Endothelial cell of umbilical vein (primary cell): ENCODE measurements around the gene CACNG4. TPM values are rescaled to one million over a fixed set of nuclear protein-coding genes. Genes with fewer than 3 reads are reported as not detected.

Experiments used
- BruUV-seq: library from RNA; stranded (reverse); fragments of 400-500 nt; replicated peaks from 2 replicates; lab custom pipeline; 2021; lab: Mats Ljungman, UMichigan
- CTCF ChIA-PET: fragments of 300-600, 350-600 bp; sonication (Branson Sonifier 250); formaldehyde crosslinking; loops from one replicate; lab custom pipeline; 2021; ENCODE audit warnings: antibody characterized with exemption, inconsistent platforms; lab: Charles Lee
- POLR2A ChIA-PET: fragments of 300-600, 350-600 bp; sonication (Branson Sonifier 250); formaldehyde crosslinking; loops from one replicate; lab custom pipeline; 2021; ENCODE audit warnings: antibody characterized with exemption, inconsistent platforms; lab: Charles Lee
- DNase-seq: peaks from one replicate; pipeline ENCODE4 v3.0.0-alpha.2; 2011; ENCODE audit warnings: low read depth, low spot score
- FAIRE-seq: peaks from 2 replicates; lab custom pipeline; 2011; peaks lifted over from hg19 to GRCh38; lab: Jason Lieb, UNC
- H2AFZ ChIP-seq: 2 replicates; pipeline ENCODE4 v1.6.0; 2012; ENCODE audit warnings: low read depth, low read length, control low read depth, inconsistent platforms
- H3K27ac ChIP-seq: 2 replicates; pipeline ENCODE4 v1.5.1; 2011; ENCODE audit warnings: low read depth, mild to moderate bottlenecking, control low read depth, low read length, moderate library complexity; ENCODE audit not compliant: insufficient read depth
- H3K27me3 ChIP-seq, 2 experiments: 2 replicates each; pipeline versions ENCODE4 v1.6.0 to v1.6.1; 2011; ENCODE audit warnings: low read length in 2 of 2, mixed read lengths in 1 of 2; ENCODE audit not compliant: control insufficient read depth in 2 of 2, insufficient read depth in 2 of 2
- H3K36me3 ChIP-seq, 2 experiments: 2 replicates in 1 of 2; 3 replicates in 1 of 2; pipeline ENCODE4 v1.5.1; 2011; ENCODE audit warnings: low read length in 2 of 2, mild to moderate bottlenecking in 1 of 2, moderate library complexity in 1 of 2; ENCODE audit not compliant: control insufficient read depth in 2 of 2, insufficient read depth in 2 of 2; ENCODE audit errors: extremely low read depth in 1 of 2
- H3K4me1 ChIP-seq: 3 replicates; pipeline ENCODE4 v1.5.1; 2011; ENCODE audit warnings: mild to moderate bottlenecking, low read length; ENCODE audit not compliant: control insufficient read depth, insufficient read depth; ENCODE audit errors: extremely low read depth
- H3K4me2 ChIP-seq: 2 replicates; pipeline ENCODE4 v1.6.1; 2011; ENCODE audit warnings: low read length, control low read depth, mixed read lengths; ENCODE audit not compliant: insufficient read depth
- H3K4me3 ChIP-seq, 3 experiments: fragments of 200-600 bp in 1 of 3; sonication (generic), shearing (Covaris generic) in 1 of 3; replicated peaks in 1 of 3; 2 replicates each; pipeline ENCODE4 v1.5.1; 2011 to 2016; ENCODE audit warnings: control low read depth in 3 of 3, low read length in 3 of 3, mild to moderate bottlenecking in 2 of 3, inconsistent platforms in 1 of 3, low read depth in 1 of 3, moderate library complexity in 1 of 3; ENCODE audit not compliant: insufficient read depth in 1 of 3
- H3K79me2 ChIP-seq: 2 replicates; pipeline ENCODE4 v1.6.0; 2012; ENCODE audit warnings: low read length, inconsistent platforms; ENCODE audit not compliant: control insufficient read depth, insufficient read depth
- H3K9ac ChIP-seq: replicated peaks from 2 replicates; pipeline ENCODE3; 2011; ENCODE audit warnings: low read length, control low read depth; ENCODE audit not compliant: insufficient read depth; ENCODE audit errors: extremely low read depth
- H3K9me1 ChIP-seq: replicated peaks from 3 replicates; pipeline ENCODE4 v1.6.0; 2011; ENCODE audit warnings: mild to moderate bottlenecking, low read length; ENCODE audit not compliant: control insufficient read depth, insufficient read depth; ENCODE audit errors: extremely low read depth
- H3K9me3 ChIP-seq: replicated peaks from 2 replicates; pipeline ENCODE4 v1.5.1; 2012; ENCODE audit warnings: low read length, inconsistent platforms; ENCODE audit not compliant: control insufficient read depth, insufficient read depth
- H4K20me1 ChIP-seq: replicated peaks from 2 replicates; pipeline ENCODE3; 2011; ENCODE audit warnings: mild to moderate bottlenecking, low read length; ENCODE audit not compliant: control insufficient read depth, insufficient read depth; ENCODE audit errors: extremely low read depth
- CTCF ChIP-seq, 2 donors: IDR thresholded peaks; 1 replicate in 1 of 2; 2 replicates in 1 of 2; pipeline ENCODE4 v1.5.1; 2011; ENCODE audit warnings: low read length in 2 of 2, mild to moderate bottlenecking in 2 of 2, moderate library complexity in 2 of 2, control low read depth in 1 of 2, inconsistent platforms in 1 of 2, low read depth in 1 of 2; ENCODE audit not compliant: insufficient read depth in 1 of 2; ENCODE audit errors: extremely low read depth in 1 of 2
- EZH2 ChIP-seq: IDR thresholded peaks from 2 replicates; pipeline ENCODE4 v1.6.1; 2012; ENCODE audit warnings: borderline replicate concordance, low read depth, mild to moderate bottlenecking, moderate library complexity, low read length, inconsistent platforms; ENCODE audit not compliant: severe bottlenecking
- FOS ChIP-seq: IDR thresholded peaks from 2 replicates; pipeline ENCODE4 v1.6.1; 2011; ENCODE audit warnings: mild to moderate bottlenecking, low read length, moderate library complexity, borderline replicate concordance; ENCODE audit not compliant: insufficient read depth
- GATA2 ChIP-seq: IDR thresholded peaks from 2 replicates; pipeline ENCODE4 v1.7.0; 2011; ENCODE audit warnings: low read depth, mild to moderate bottlenecking, moderate library complexity, mixed read lengths, low read length; ENCODE audit not compliant: insufficient read length, insufficient read depth
- JUN ChIP-seq: IDR thresholded peaks from 2 replicates; pipeline ENCODE4 v1.6.1; 2011; ENCODE audit warnings: borderline replicate concordance, low read depth; ENCODE audit not compliant: insufficient read length, insufficient read depth
- MAX ChIP-seq: IDR thresholded peaks from 2 replicates; pipeline ENCODE4 v1.6.1; 2011; ENCODE audit not compliant: insufficient read depth, insufficient read length
- MYC ChIP-seq: IDR thresholded peaks from one replicate; pipeline ENCODE4 v1.6.1; 2011; ENCODE audit warnings: mild to moderate bottlenecking, low read depth, low read length
- POLR2A ChIP-seq: IDR thresholded peaks from 2 replicates; pipeline ENCODE4 v1.6.1; 2012; ENCODE audit warnings: low read depth, mild to moderate bottlenecking, control low read depth, low read length
- POLR2AphosphoS5 ChIP-seq: IDR thresholded peaks from 2 replicates; pipeline ENCODE4 v1.6.1; 2012; ENCODE audit warnings: low read depth, mild to moderate bottlenecking, control low read depth, low read length, moderate library complexity; ENCODE audit not compliant: insufficient read depth
- dilution Hi-C: fragments of 300-500 bp; cut with MboI; formaldehyde crosslinking; loops from one replicate; pipeline ENCODE4 v1.15.0; 2019; ENCODE audit warnings: low sequenced_read_pairs; ENCODE audit not compliant: extremely low pct_ligation_motif_present
- intact Hi-C: fragments of 100-400 bp; cut with micrococcal nuclease; formaldehyde crosslinking; loops from one replicate; pipeline ENCODE4 v1.10.0; 2022
- polyA plus RNA-seq, 4 experiments: library from polyadenylated mRNA; depleted of rRNA in 3 of 4; stranded (reverse) in 3 of 4; unstranded in 1 of 4; fragments of >200 nt; gene quantifications; 2 replicates each; pipeline versions ENCODE4 v1.2.1 to v1.2.3, GENCODE V29; 2011 to 2012; ENCODE audit warnings: missing spikeins in 1 of 4
- total RNA-seq: library from RNA; stranded (reverse); gene quantifications from 2 replicates; pipeline ENCODE4 v1.2.3, GENCODE V29; 2021

Gene CACNG4
- total and polyA plus RNA-seq, 2 donors (not counting 3 experiments of a cell fraction or from before 2014, with no cell fraction given): not detected

- H3K27ac ChIP-seq: no peak overlapping the region
- TF ChIP-seq GATA2 (no peak), FOS (no peak), POLR2A (no peak), MAX (no peak), POLR2AphosphoS5 (no peak), JUN (no peak), EZH2 (no peak), CTCF (IDR thresholded peaks at IDR 0.05; ENCODE audit: extremely low read depth in 1 of 2, insufficient read depth in 1 of 2, low read depth in 1 of 2, low read length in 2 of 2) (no peak), MYC (no peak)
- H3K4me3 ChIP-seq: no peak overlapping the region
- FAIRE-seq (no peak), DNase-seq (no peak)
- intact Hi-C loops: no loop called here
- H3K36me3 ChIP-seq: no peaks in the 10 kb centered on the region
- dilution Hi-C loops: no loop called here
- ChIA-PET POLR2A (no interaction called here), CTCF (interaction anchor here (1.5 kb wide), 1 partner anchor 16 kb away, joined by 4 read pairs; no protein-coding TSS in a partner anchor)
- no TSS peak for BruUV-seq
- H3K9ac ChIP-seq: no peak overlapping the region
- H3K9me1 ChIP-seq: no peaks in the 10 kb centered on the region
- no peaks in the 10 kb centered on the region for H4K20me1 ChIP-seq
- H3K27me3 ChIP-seq: no peaks in the 10 kb centered on the region
- H3K4me1 ChIP-seq: no peaks in the 10 kb centered on the region
- H3K4me2 ChIP-seq: no peak overlapping the region
- H3K9me3 ChIP-seq: no peaks in the 10 kb centered on the region
- H2AFZ ChIP-seq: no peak overlapping the region
- no peaks in the 10 kb centered on the region for H3K79me2 ChIP-seq
Measured at GRCh38 chr17:67004181-67004580, 39.7 kb downstream of the CACNG4 start.
